Adrenal gland (tissue), 12 donors: ENCODE measurements around the gene AUTS2. TPM values are rescaled to one million over a fixed set of nuclear protein-coding genes. Genes with fewer than 3 reads are reported as not detected.
A peak's percentile ranks its signal among the peaks of the same experiment; 100 is the strongest.

ENCODE experiments used
- DNase-seq, 7 donors: peaks; one replicate each; pipeline ENCODE4 v3.0.0-alpha.2; 2019 to 2020
- H3K27ac ChIP-seq, 5 donors: fragments of 200-600 bp; sonication (generic) in 4 of 5; 1 replicate in 3 of 5; 2 replicates in 2 of 5; pipeline versions ENCODE4 v1.5.1 to v1.8.0; 2016 to 2020; ENCODE audit warnings: mild to moderate bottlenecking in 1 of 5
- H3K27me3 ChIP-seq: fragments of 200-600 bp; 2 replicates; pipeline ENCODE4 v1.8.0; 2021
- H3K36me3 ChIP-seq, 2 donors: fragments of 200-600 bp; replicated peaks in 1 of 2; 1 replicate in 1 of 2; 2 replicates in 1 of 2; pipeline versions ENCODE4 v1.5.1 to v1.8.0; 2018 to 2022
- H3K4me1 ChIP-seq, 2 donors: fragments of 200-600 bp; replicated peaks in 1 of 2; 1 replicate in 1 of 2; 2 replicates in 1 of 2; pipeline versions ENCODE4 v1.5.1 to v1.8.0; 2018 to 2021
- H3K4me3 ChIP-seq, 4 donors: fragments of 200-600 bp; sonication (generic) in 3 of 4; one replicate each; pipeline ENCODE4 v1.5.1; 2016 to 2018
- H3K9me3 ChIP-seq, 3 donors: fragments of 200-600 bp; sonication (generic) in 1 of 3; replicated peaks in 1 of 3; 1 replicate in 2 of 3; 2 replicates in 1 of 3; pipeline versions ENCODE4 v1.5.1 to v1.8.0; 2016 to 2021
- POLR2A ChIP-seq, 2 donors: fragments of 450-650 bp; IDR thresholded peaks; one replicate each; pipeline ENCODE4 v1.6.1; 2017; ENCODE audit warnings: antibody characterized with exemption in 2 of 2, mild to moderate bottlenecking in 2 of 2, moderate library complexity in 1 of 2
- WGBS, 4 donors: extraction: QIAGEN DNeasy Blood & Tissue Kit in 2 of 4; methylation state at CpG; one replicate each; pipeline versions ENCODE4 v1.1.5 to v1.1.7; 2013 to 2017; 5-methylcytosine and 5-hydroxymethylcytosine counted together
- intact Hi-C, 2 donors: fragments of 100-400 bp; cut with DNase I; formaldehyde crosslinking; loops; one replicate each; pipeline versions ENCODE4 v1.14.1 to v1.15.0; 2022 to 2023
- polyA plus RNA-seq, 3 donors: library from polyadenylated mRNA; stranded (reverse); fragments of 200-250 nt in 2 of 3; fragments of 350-450 nt in 1 of 3; fragmentation: Illumina TruSeq in 1 of 3; extraction: RNeasy Lipid Tissue Mini Kit (QIAGEN cat#74804) in 1 of 3; gene quantifications; one replicate each; pipeline ENCODE4 v1.2.3, GENCODE V29; 2013 to 2014
- total RNA-seq, 9 donors: library from RNA; depleted of rRNA in 4 of 9; stranded (reverse); fragments of >200 nt in 4 of 9; fragments of 120-200 nt in 1 of 9; fragmentation: NEBNext Ultra II Directional in 1 of 9; extraction: Animal tissue kit (Norgen Biotek cat#: 25700) in 1 of 9; gene quantifications; one replicate each; pipeline versions ENCODE4 v1.1.0 to v1.2.4, GENCODE V29; 2013 to 2023
- TF ChIP-seq, protein P1 (sequence below), 6 experiments: fragments of 450-650 bp in 4 of 6; fragments of 200-600 bp in 2 of 6; sonication (generic) in 1 of 6; IDR thresholded peaks; 1 replicate in 5 of 6; 2 replicates in 1 of 6; pipeline versions ENCODE4 v1.5.1 to v1.8.0; 2016 to 2021; ENCODE audit warnings: antibody characterized with exemption in 6 of 6, mild to moderate bottlenecking in 2 of 6, moderate library complexity in 1 of 6
- donor health status: healthy with polysubstance abuse.
- donor health status: Bipolar disorder and iron deficiency.
- donor health status: DM: yes; HTN: yes; CAD: no.
- donor health status: DM: no; HTN: no; CAD: no.
- donor health status: DM: no; HTN: no; CAD: no.
- donor health status: DM: yes; HTN: yes; CAD: no.

Gene AUTS2
- total and polyA plus RNA-seq, 12 donors, result 6.4 to 44.0 (median 15.2) TPM

- Histone ChIP-seq H3K4me1 (peaks cover 0 to 12% of the 10 kb centered on the region in 2 donors), H3K4me3 (no peak overlapping the region), H3K9me3 (no peaks in the 10 kb centered on the region), H3K36me3 (no peaks in the 10 kb centered on the region), H3K27me3 (no peaks in the 10 kb centered on the region), H3K27ac (no peak overlapping the region)
- intact Hi-C loops, result no loop called here
- no peak for DNase-seq
- 87 to 93% (median 89%) methylated on average over 9 of the region's 9 CpGs for WGBS, 4 donors
- no peak for TF ChIP-seq POLR2A (IDR thresholded peaks at IDR 0.05)
- TF ChIP-seq, protein P1, sequence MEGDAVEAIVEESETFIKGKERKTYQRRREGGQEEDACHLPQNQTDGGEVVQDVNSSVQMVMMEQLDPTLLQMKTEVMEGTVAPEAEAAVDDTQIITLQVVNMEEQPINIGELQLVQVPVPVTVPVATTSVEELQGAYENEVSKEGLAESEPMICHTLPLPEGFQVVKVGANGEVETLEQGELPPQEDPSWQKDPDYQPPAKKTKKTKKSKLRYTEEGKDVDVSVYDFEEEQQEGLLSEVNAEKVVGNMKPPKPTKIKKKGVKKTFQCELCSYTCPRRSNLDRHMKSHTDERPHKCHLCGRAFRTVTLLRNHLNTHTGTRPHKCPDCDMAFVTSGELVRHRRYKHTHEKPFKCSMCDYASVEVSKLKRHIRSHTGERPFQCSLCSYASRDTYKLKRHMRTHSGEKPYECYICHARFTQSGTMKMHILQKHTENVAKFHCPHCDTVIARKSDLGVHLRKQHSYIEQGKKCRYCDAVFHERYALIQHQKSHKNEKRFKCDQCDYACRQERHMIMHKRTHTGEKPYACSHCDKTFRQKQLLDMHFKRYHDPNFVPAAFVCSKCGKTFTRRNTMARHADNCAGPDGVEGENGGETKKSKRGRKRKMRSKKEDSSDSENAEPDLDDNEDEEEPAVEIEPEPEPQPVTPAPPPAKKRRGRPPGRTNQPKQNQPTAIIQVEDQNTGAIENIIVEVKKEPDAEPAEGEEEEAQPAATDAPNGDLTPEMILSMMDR (IDR thresholded peaks at IDR 0.05), result no peak
Observed at GRCh38 chr7:70472601-70473237, 874.4 kb downstream of the AUTS2 start.

GRCh38 chr7:70474639-70475234 is 876.5 kb downstream of the AUTS2 start:
- Histone ChIP-seq H3K4me1 (peaks cover 0 to 12% of the 10 kb centered on the region in 2 donors), H3K27ac (no peak overlapping the region), H3K36me3 (no peaks in the 10 kb centered on the region), H3K9me3 (no peaks in the 10 kb centered on the region), H3K4me3 (no peak overlapping the region), H3K27me3 (no peaks in the 10 kb centered on the region)
- no peak for DNase-seq
- no peak for TF ChIP-seq POLR2A (IDR thresholded peaks at IDR 0.05)
- TF ChIP-seq, protein P1 (IDR thresholded peaks at IDR 0.05), result no peak
- 84 to 90% (median 85%) methylated on average over 5 of the region's 5 CpGs for WGBS, 4 donors
- intact Hi-C loops, result no loop called here

DNA sequence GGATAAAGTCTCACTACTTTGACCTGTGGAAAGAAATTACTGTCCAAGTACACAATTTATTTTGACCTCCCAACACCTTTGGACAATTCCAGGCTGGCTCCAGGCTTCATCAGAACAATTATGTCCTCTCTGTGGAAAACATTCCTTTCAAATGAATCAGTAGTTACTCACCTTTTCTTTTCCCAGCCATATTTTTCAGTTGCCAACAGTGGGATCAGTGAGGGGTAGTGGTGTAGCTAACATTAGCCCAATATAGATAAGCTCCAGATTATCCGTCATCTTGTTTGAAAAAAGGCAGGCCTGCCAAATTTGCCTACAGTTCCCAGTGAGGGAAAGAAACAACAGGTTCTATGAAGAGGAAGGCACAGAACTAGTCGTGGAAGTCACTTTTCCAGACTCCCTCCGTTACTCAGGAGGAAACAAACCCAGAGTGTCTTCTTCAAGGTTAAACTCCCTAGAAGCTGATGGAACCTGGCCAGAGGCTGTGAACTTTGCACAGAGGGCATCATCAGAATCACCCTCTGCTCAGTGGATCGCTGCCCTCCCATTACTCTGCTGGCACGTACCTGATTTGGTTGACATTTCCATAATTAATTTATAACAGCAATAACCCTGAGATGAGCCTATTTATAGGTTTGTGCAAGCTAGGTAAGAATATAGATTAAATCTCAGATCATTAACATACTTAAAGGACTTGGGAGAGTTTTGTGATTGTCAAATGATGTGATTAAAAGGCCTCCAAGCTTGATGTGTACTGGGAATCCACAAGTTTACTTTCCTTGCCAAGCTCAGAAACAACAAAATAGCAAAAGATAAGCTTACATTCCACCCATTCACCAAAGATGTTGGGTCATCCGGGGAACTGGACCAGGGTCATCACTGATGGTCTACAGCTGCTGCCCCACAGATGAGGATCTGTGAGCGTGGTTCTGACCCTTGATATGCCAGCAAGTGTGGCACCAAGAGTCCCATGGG is 879.0 kb downstream of the AUTS2 start:
- peak in 3 of 7 donors; percentile 10 to 24 (median 16) for DNase-seq
- WGBS, 4 donors, result 51 to 67% (median 58%) methylated on average over 7 of the region's 7 CpGs
- no peak for TF ChIP-seq POLR2A (IDR thresholded peaks at IDR 0.05)
- TF ChIP-seq, protein P1 (IDR thresholded peaks at IDR 0.05), result no peak

More for the DNA sequence above, 879.0 kb downstream of the AUTS2 start:
- H3K9me3 ChIP-seq, result no peaks in the 10 kb centered on the region
- H3K4me3 ChIP-seq, result no peak overlapping the region
- peaks cover 0 to 12% of the 10 kb centered on the region in 2 donors for H3K4me1 ChIP-seq
- H3K27ac ChIP-seq, result no peak overlapping the region
- H3K36me3 ChIP-seq, result no peaks in the 10 kb centered on the region
- H3K27me3 ChIP-seq, result no peaks in the 10 kb centered on the region
- intact Hi-C loops, result no loop called here
